Heart right ventricle (tissue), 16 donors: ENCODE data around the gene RAF1. TPM values are rescaled to one million over a fixed set of nuclear protein-coding genes. Genes with fewer than 3 reads are reported as not detected.
"Not testable (repeated sequence)": the region's sequence is repeated elsewhere in the genome, so short reads cannot be mapped to it uniquely, and the experiment has no call there.

Experiments
- ATAC-seq, 8 donors: fragments of 200-7000 bp; cut with Tn5 transposase; one replicate each; pipeline ENCODE4 v1.9.1; 2020; ENCODE audit warnings: mild to moderate bottlenecking in 8 of 8, moderate library complexity in 8 of 8, moderate number of reproducible peaks in 1 of 8
- DNase-seq, 2 donors: peaks; one replicate each; pipeline ENCODE4 v3.0.0-alpha.2; 2020
- H3K27ac ChIP-seq, 10 donors: fragments of 200-600 bp; sonication (generic) in 2 of 10; one replicate each; pipeline versions ENCODE4 v1.5.0 to v1.8.0; 2020 to 2022; ENCODE audit warnings: mild to moderate bottlenecking in 3 of 10
- H3K27me3 ChIP-seq, 7 donors: fragments of 200-600 bp; one replicate each; pipeline ENCODE4 v1.8.0; 2021 to 2022; ENCODE audit warnings: mild to moderate bottlenecking in 2 of 7
- H3K36me3 ChIP-seq, 9 donors: fragments of 200-600 bp; sonication (generic) in 1 of 9; one replicate each; pipeline versions ENCODE4 v1.5.0 to v1.8.0; 2020 to 2022; ENCODE audit warnings: mild to moderate bottlenecking in 2 of 9
- H3K4me1 ChIP-seq, 9 donors: fragments of 200-600 bp; sonication (generic) in 1 of 9; one replicate each; pipeline versions ENCODE4 v1.5.0 to v1.8.0; 2020 to 2022; ENCODE audit warnings: mild to moderate bottlenecking in 4 of 9
- H3K4me3 ChIP-seq, 10 donors: fragments of 200-600 bp; sonication (generic) in 2 of 10; one replicate each; pipeline versions ENCODE4 v1.5.0 to v1.8.0; 2020 to 2022; ENCODE audit warnings: mild to moderate bottlenecking in 7 of 10, moderate library complexity in 2 of 10
- H3K9me3 ChIP-seq, 11 donors: fragments of 200-600 bp in 10 of 11; sonication (generic) in 2 of 11; one replicate each; pipeline versions ENCODE4 v1.5.0 to v1.8.0; 2013 to 2022; ENCODE audit warnings: mild to moderate bottlenecking in 2 of 11, control low read depth in 1 of 11, moderate library complexity in 1 of 11
- CTCF ChIP-seq, 9 donors: fragments of 200-600 bp; sonication (generic) in 2 of 9; IDR thresholded peaks; one replicate each; pipeline versions ENCODE4 v1.5.0 to v1.8.0; 2021 to 2022; ENCODE audit warnings: antibody characterized with exemption in 9 of 9, mild to moderate bottlenecking in 5 of 9, moderate library complexity in 1 of 9
- WGBS, 2 donors: extraction: QIAGEN DNeasy Blood & Tissue Kit; methylation state at CpG; one replicate each; pipeline ENCODE4 v1.1.7; 2013; ENCODE audit warnings: inconsistent platforms in 1 of 2; 5-methylcytosine and 5-hydroxymethylcytosine counted together
- intact Hi-C, 10 donors: fragments of 100-400 bp; cut with DNase I; formaldehyde crosslinking; loops; one replicate each; pipeline versions ENCODE4 v1.11.1 to v1.14.2; 2022
- polyA plus RNA-seq, 2 donors: library from polyadenylated mRNA; stranded (reverse); fragments of 200-250 nt; gene quantifications; one replicate each; pipeline ENCODE4 v1.2.3, GENCODE V29; 2013
- total RNA-seq, 10 donors: library from RNA; stranded (reverse); fragmentation: NEBNext Ultra II Directional in 3 of 10; extraction: Animal tissue kit (Norgen Biotek cat#: 25700) in 3 of 10; gene quantifications; one replicate each; pipeline versions ENCODE4 v1.2.1 to v1.2.4, GENCODE V29; 2021 to 2023
- donor health status: Arrhythmogenic right ventricular cardiomyopathy.
- donor health status: ischemic (EF 13 %, LVEDD 7.1; RV severe dilation, severe dysfunction).
- donor health status: healthy with polysubstance abuse.
- donor health status: DM: no; HTN: yes; CAD: no.
- donor health status: DM: no; HTN: no; CAD: no.
- donor health status: ischemic (EF 25% LVEDD 6.9; RV normal size, moderate dysfunction).
- donor health status: ischemic (EF 25% LVEDD 5.7; RV mildly dilated, moderate dysfunction).
- donor health status: healthy.
- donor health status: DM: yes; HTN: yes; CAD: no.
- donor health status: Ischemic cardiomyopathy.
- donor health status: ischemic (EF 35%, LVEDD 5.7; RV mildly dilated, moderate dysfunction).
- donor health status: nonischemic (EF 11% LVEDD 7.7; RV severe dilation, severe dysfunction).
- donor health status: DM: yes; HTN: yes; CAD: no.
- donor health status: PGD.
- donor health status: ischemic (EF 29% LVEDD 5.4; RV normal size, mild dysfunction).
- donor health status: nonischemic (EF 23%, LVEDD 6.1; RV moderate dilation, normal function).

Gene RAF1
- total and polyA plus RNA-seq, 12 donors: 65.4 to 193 (median 123) TPM

- Histone ChIP-seq H3K27ac (peak overlapping the region; percentile 96 to 100 (median 99)), H3K27me3 (no peaks in the 10 kb centered on the region), H3K9me3 (no peaks in the 10 kb centered on the region), H3K4me1 (peaks cover 8 to 63% (median 56%) of the 10 kb centered on the region in 9 donors), H3K36me3 (peaks cover 0 to 4% (median 0%) of the 10 kb centered on the region in 9 donors), H3K4me3 (peak overlapping the region; percentile 73 to 95 (median 92))
- no peak for TF ChIP-seq CTCF (IDR thresholded peaks at IDR 0.05)
- intact Hi-C loops: loop anchor here in 5 of 10 donors (2.0 to 5.0 kb wide), 5 partner anchors 35 to 105 kb away; partner anchors contain the start of gene MKRN2 (in 4 of the 5)
- WGBS, 2 donors: 10 to 18% methylated on average over 5 of the region's 5 CpGs
- ATAC-seq (no peak), DNase-seq (no peak)
Observed at GRCh38 chr3:12661926-12662592, 1.9 kb downstream of the RAF1 start.

GRCh38 chr3:12661375-12661774, 2.5 kb downstream of the RAF1 start:
- intact Hi-C loops: loop anchor here in 4 of 10 donors (5.0 kb wide), 4 partner anchors 34 to 104 kb away; partner anchors contain the start of gene MKRN2 (in 3 of the 4)
- H3K27me3 ChIP-seq, ATAC-seq, H3K9me3 ChIP-seq, H3K36me3 ChIP-seq, DNase-seq: not testable (repeated sequence)
- Histone ChIP-seq H3K4me3 (peak overlapping the region in 7 of 10 donors; percentile 73 to 95 (median 94)), H3K4me1 (peaks cover 8 to 69% (median 62%) of the 10 kb centered on the region in 9 donors), H3K27ac (peak overlapping the region; percentile 18 to 100 (median 98))
- 62 to 68% methylated on average over 13 of the region's 13 CpGs for WGBS, 2 donors

GRCh38 chr3:12660196-12660595, 3.7 kb downstream of the RAF1 start:
- H3K4me1 ChIP-seq: peaks cover 8 to 79% (median 72%) of the 10 kb centered on the region in 9 donors
- peak overlapping the region in 9 of 10 donors; percentile 24 to 100 (median 98) for H3K27ac ChIP-seq
- TF ChIP-seq CTCF (IDR thresholded peaks at IDR 0.05): no peak
- intact Hi-C loops: loop anchor here in 4 of 10 donors (5.0 kb wide), 4 partner anchors 33 to 103 kb away; partner anchors contain the start of gene MKRN2 (in 3 of the 4)
- DNase-seq (no peak), ATAC-seq (no peak)
- WGBS, 2 donors: 70 to 73% methylated on average over 2 of the region's 2 CpGs
- H3K9me3 ChIP-seq: no peaks in the 10 kb centered on the region
- H3K36me3 ChIP-seq: peaks cover 0 to 4% (median 0%) of the 10 kb centered on the region in 9 donors
- H3K4me3 ChIP-seq: no peak overlapping the region
- no peaks in the 10 kb centered on the region for H3K27me3 ChIP-seq

- no peak for ATAC-seq
- H3K4me1 ChIP-seq: peaks cover 8 to 79% (median 66%) of the 10 kb centered on the region in 9 donors
- no peaks in the 10 kb centered on the region for H3K27me3 ChIP-seq
- no peaks in the 10 kb centered on the region for H3K9me3 ChIP-seq
- intact Hi-C loops: loop anchor here in 5 of 10 donors (5.0 to 10.0 kb wide), 5 partner anchors 32 to 102 kb away; partner anchors contain the start of gene MKRN2 (in 3 of the 5)
- H3K27ac ChIP-seq: peak overlapping the region; percentile 26 to 100 (median 98)
- no peak overlapping the region for H3K4me3 ChIP-seq
- H3K36me3 ChIP-seq: peaks cover 0 to 4% (median 0%) of the 10 kb centered on the region in 9 donors
- no peak for TF ChIP-seq CTCF (IDR thresholded peaks at IDR 0.05)
- WGBS, 2 donors: 55 to 65% methylated on average over 3 of the region's 3 CpGs
- DNase-seq: no peak
Observed at GRCh38 chr3:12659316-12660015, 4.5 kb downstream of the RAF1 start.
